ENCODE measurements around the gene ADPRH.
A peak's percentile ranks its signal among the peaks of the same experiment; 100 is the strongest.

The ADPRH gene

GRCh38 chr3:119598410-119599098 is 19.3 kb downstream of the ADPRH start:
- H3K36me3 ChIP-seq (ENCODE audit: insufficient read depth, low read length) = no peaks in the 10 kb centered on the region
- H2AFZ ChIP-seq (ENCODE audit: low read length) = no peak overlapping the region
- H3K4me1 ChIP-seq (ENCODE audit: insufficient read depth, low read length, severe bottlenecking) = no peaks in the 10 kb centered on the region
- no peaks in the 10 kb centered on the region for H3K79me2 ChIP-seq (ENCODE audit: insufficient read depth, low read length)
- no peak overlapping the region for H3K27ac ChIP-seq (ENCODE audit: low read depth, low read length, poor library complexity, severe bottlenecking)
- H3K9ac ChIP-seq (ENCODE audit: low read length) = no peak overlapping the region
- no peak for TF ChIP-seq CTCF (IDR thresholded peaks at IDR 0.05; ENCODE audit: low read length)
- TF ChIP-seq EZH2 (IDR thresholded peaks at IDR 0.05; ENCODE audit: borderline replicate concordance, low read length) = no peak
- no peaks in the 10 kb centered on the region for H3K27me3 ChIP-seq (ENCODE audit: insufficient read depth, low read length)
- no peak overlapping the region for H3K4me3 ChIP-seq (ENCODE audit: low read depth, low read length, poor library complexity, severe bottlenecking)
- no peaks in the 10 kb centered on the region for H3K9me3 ChIP-seq (ENCODE audit: low read length)
- no peaks in the 10 kb centered on the region for H3K9me2 ChIP-seq (ENCODE audit: low read depth, low read length)
- H3K4me2 ChIP-seq (ENCODE audit: low read length) = no peak overlapping the region
- H4K20me1 ChIP-seq (ENCODE audit: insufficient read depth, low read length) = no peaks in the 10 kb centered on the region
- H3F3A ChIP-seq (ENCODE audit: insufficient read depth, low read length) = no peaks in the 10 kb centered on the region

GRCh38 chr3:119599558-119600174 is 20.4 kb downstream of the ADPRH start:
- no peak overlapping the region for H2AFZ ChIP-seq (ENCODE audit: low read length)
- no peaks in the 10 kb centered on the region for H3K9me2 ChIP-seq (ENCODE audit: low read depth, low read length)
- H3K79me2 ChIP-seq (ENCODE audit: insufficient read depth, low read length) = no peaks in the 10 kb centered on the region
- H3K27ac ChIP-seq (ENCODE audit: low read depth, low read length, poor library complexity, severe bottlenecking) = no peak overlapping the region
- no peak overlapping the region for H3K9ac ChIP-seq (ENCODE audit: low read length)
- no peaks in the 10 kb centered on the region for H3K9me3 ChIP-seq (ENCODE audit: low read length)
- H3K4me1 ChIP-seq (ENCODE audit: insufficient read depth, low read length, severe bottlenecking) = no peaks in the 10 kb centered on the region
- H3K36me3 ChIP-seq (ENCODE audit: insufficient read depth, low read length) = no peaks in the 10 kb centered on the region
- no peak overlapping the region for H3K4me2 ChIP-seq (ENCODE audit: low read length)
- no peak overlapping the region for H3K4me3 ChIP-seq (ENCODE audit: low read depth, low read length, poor library complexity, severe bottlenecking)
- H4K20me1 ChIP-seq (ENCODE audit: insufficient read depth, low read length) = no peaks in the 10 kb centered on the region
- no peaks in the 10 kb centered on the region for H3K27me3 ChIP-seq (ENCODE audit: insufficient read depth, low read length)
- TF ChIP-seq EZH2 (IDR thresholded peaks at IDR 0.05; ENCODE audit: borderline replicate concordance, low read length) = no peak
- TF ChIP-seq CTCF (IDR thresholded peaks at IDR 0.05; ENCODE audit: low read length) = no peak
- H3F3A ChIP-seq (ENCODE audit: insufficient read depth, low read length) = no peaks in the 10 kb centered on the region

GRCh38 chr3:119600732-119601131 is 21.4 kb downstream of the ADPRH start:
- Histone ChIP-seq H3K9me3 (ENCODE audit: low read length) (no peaks in the 10 kb centered on the region), H3K4me1 (ENCODE audit: insufficient read depth, low read length, severe bottlenecking) (no peaks in the 10 kb centered on the region), H3K9me2 (ENCODE audit: low read depth, low read length) (no peaks in the 10 kb centered on the region), H3K79me2 (ENCODE audit: insufficient read depth, low read length) (no peaks in the 10 kb centered on the region), H2AFZ (ENCODE audit: low read length) (no peak overlapping the region), H3K27ac (ENCODE audit: low read depth, low read length, poor library complexity, severe bottlenecking) (no peak overlapping the region), H3K27me3 (ENCODE audit: insufficient read depth, low read length) (no peaks in the 10 kb centered on the region), H3F3A (ENCODE audit: insufficient read depth, low read length) (no peaks in the 10 kb centered on the region), H3K4me2 (ENCODE audit: low read length) (no peak overlapping the region), H3K4me3 (ENCODE audit: low read depth, low read length, poor library complexity, severe bottlenecking) (no peak overlapping the region), H3K36me3 (ENCODE audit: insufficient read depth, low read length) (no peaks in the 10 kb centered on the region), H4K20me1 (ENCODE audit: insufficient read depth, low read length) (no peaks in the 10 kb centered on the region), H3K9ac (ENCODE audit: low read length) (no peak overlapping the region)
- peak; percentile 70 for TF ChIP-seq CTCF (IDR thresholded peaks at IDR 0.05; ENCODE audit: low read length)
- no peak for TF ChIP-seq EZH2 (IDR thresholded peaks at IDR 0.05; ENCODE audit: borderline replicate concordance, low read length)

Measured in OCI-LY1 (cell line).